SIG-M5 treated with dmso at 0.1 percent for 504 hours (cell line): ENCODE data around the gene ZNF146.
"Not testable (repeated sequence)": the region's sequence is repeated elsewhere in the genome, so short reads cannot be mapped to it uniquely, and the experiment has no call there.

Experiments
- DNase-seq: peaks from one replicate; lab custom pipeline; 2025; ENCODE audit not compliant: unreplicated experiment; lab: John Stamatoyannopoulos, UW

Gene ZNF146

DNA sequence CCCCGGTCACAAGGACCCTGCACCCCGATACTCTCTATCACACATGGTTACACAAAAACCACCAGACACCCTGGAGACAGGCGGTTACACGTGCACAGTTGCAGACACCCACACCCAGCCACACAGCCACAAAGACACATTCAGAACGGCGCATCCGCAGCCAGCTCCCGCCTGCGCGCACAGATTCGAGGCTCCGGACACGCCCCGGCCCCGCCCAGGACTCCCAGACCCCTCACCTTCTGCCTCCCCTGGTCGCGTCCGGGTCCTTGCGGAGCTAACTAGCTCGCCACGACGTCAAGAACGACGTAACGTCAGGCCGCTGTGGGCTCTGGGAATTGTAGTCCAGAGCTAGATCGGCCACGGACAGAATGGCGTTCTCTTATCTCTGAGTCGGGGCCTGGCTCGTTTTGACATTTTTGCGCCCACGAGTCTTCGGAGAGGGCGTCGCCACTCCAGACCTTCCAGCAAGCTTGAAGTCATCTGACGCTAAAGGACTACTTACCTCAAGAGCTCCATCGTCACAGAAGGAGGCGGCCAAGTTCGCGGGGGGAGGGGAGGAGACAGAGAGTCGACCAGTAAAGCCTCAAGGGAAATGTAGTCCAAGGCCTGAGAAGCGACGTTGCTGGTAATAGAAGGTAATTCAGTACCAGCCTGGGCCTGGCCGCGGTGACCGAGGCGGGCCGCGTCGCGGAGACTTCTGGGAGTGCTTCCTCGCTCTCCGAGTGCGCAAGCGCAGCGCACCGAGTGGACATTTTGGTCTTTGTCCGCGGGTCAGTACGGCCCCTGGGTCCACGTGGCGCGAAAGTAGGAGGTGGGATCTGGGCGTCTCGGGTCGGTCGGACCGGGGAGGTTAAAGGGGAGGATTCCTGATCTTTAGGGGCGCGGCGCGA, at the start of gene ZNF146, which contains the start of gene ZNF565:
ZNF146 (plus strand) TSS at position 721 of the 890 bp plus-strand sequence. CDS start 21,335 bp downstream, outside the sequence.
ZNF565 (minus strand) TSS at position 280 of the 890 bp plus-strand sequence. CDS start 12,680 bp downstream, outside the sequence.
- DNase-seq, result peak; percentile 98

- no peak for DNase-seq
Observed at GRCh38 chr19:36169084-36169760, 45.7 kb upstream of the ZNF146 start.

DNA sequence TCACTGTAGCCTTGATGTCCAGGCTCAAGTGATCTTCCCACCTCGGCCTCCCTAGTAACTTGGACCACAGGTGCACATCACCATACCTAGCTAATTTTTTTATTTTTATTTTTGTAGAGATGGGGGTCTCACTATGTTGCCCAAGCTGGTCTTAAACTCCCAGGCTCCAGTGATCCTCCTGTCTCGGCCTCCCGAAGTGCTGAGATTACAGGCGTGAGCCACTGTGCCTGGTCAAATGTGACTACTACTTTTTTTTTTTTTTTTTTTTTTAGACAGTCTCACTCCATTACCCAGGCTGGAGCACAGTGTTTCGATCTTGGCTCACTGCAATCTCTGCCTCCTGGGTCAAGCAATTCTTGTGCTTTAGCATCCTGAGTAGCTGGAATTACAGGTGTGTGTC, 42.1 kb upstream of the ZNF146 start:
- no peak for DNase-seq

GRCh38 chr19:36173846-36174245, 41.1 kb upstream of the ZNF146 start:
- DNase-seq, result not testable (repeated sequence)

DNA sequence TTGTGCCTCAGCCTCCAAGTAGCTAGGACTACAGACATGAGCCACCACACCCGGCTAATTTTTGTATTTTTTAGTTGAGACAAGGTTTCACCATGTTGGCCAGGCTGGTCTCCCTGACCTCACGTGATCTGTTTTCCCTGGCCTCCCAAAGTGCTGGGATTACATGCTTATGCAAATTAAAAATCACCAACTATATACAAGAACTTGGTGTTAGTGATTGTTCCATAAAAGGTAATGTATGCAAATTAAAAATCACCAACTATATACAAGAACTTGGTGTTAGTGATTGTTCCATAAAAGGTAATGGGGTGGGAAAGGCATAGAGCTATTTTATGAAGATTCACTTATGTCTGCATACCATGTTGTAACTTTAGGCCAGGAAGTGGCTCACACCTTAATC, 35.8 kb upstream of the ZNF146 start:
- DNase-seq, result not testable (repeated sequence)

DNA sequence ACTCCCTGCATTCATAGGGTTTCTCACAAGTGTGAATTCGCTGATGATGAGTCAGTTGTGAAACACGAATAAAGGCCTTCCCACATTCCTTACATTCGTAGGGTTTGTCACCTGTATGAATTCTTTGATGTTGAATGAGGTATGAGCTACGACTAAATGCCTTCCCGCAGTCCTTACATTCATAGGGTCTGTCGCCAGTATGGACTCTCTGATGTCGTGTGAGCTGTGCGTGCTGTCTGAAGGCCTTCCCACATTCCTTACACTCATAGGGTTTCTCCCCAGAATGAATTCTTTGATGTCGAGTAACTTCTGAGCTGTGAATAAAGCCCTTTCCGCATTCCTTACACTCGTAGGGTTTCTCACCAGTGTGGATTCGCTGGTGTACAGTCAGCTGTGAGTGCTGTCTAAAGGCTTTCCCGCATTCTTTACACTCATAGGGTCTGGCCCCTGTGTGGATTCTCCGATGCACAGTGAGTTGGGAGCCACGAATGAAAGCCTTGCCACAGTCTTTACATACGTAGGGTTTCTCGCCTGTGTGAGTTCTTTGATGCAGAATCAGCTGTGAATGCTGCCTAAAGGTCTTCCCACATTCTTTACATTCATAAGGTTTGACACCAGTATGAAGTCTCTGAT, 32.2 kb upstream of the ZNF146 start:
- DNase-seq, result no peak

- DNase-seq, result no peak
Observed at GRCh38 chr19:36183245-36183628, 31.7 kb upstream of the ZNF146 start.

DNA sequence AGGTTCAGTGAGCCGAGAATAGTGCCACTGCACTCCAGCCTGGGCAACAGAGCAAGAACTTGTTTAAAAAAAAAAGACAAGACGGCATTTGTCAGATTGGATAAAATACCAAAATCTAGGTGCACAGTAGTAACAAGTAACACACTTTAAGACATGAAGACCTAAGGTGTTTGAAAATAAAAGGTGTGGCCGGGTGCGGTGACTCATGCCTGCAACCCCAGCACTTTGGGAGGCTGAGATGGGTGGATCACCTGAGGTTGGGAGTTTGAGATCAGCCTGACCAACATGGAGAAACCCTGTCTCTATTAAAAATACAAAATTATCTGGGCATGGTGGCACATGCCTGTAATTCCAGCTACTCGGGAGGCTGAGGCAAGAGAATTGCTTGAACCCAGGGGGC, 28.2 kb upstream of the ZNF146 start:
- not testable (repeated sequence) for DNase-seq

GRCh38 chr19:36196249-36196648, 18.7 kb upstream of the ZNF146 start:
- DNase-seq, result no peak

- no peak for DNase-seq
Observed at GRCh38 chr19:36198119-36198518, 16.8 kb upstream of the ZNF146 start.

- DNase-seq, result no peak
Observed at GRCh38 chr19:36201684-36202083, 13.2 kb upstream of the ZNF146 start.

GRCh38 chr19:36203293-36203692, 11.6 kb upstream of the ZNF146 start:
- DNase-seq, result no peak

- peak; percentile 12 for DNase-seq
Observed at GRCh38 chr19:36207605-36208252, 7.2 kb upstream of the ZNF146 start.

DNA sequence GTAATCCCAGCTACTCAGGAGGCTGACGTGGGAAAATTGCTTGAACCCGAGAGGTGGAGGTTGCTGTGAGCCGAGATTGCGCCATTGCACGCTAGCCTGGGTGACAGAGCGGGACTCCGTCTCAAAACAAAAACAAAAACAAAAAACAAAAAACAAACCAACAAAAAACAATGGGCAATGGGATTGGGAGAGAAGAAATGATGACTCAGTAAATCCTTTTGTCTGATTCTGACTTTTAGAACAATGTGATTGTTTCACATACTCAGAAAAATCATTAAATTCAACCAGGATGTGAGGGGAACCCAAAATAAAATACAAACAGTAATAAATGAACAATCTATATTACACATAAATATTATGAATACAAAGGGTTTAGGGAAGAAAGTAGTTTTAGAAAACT, 5.5 kb upstream of the ZNF146 start:
- DNase-seq, result no peak

DNA sequence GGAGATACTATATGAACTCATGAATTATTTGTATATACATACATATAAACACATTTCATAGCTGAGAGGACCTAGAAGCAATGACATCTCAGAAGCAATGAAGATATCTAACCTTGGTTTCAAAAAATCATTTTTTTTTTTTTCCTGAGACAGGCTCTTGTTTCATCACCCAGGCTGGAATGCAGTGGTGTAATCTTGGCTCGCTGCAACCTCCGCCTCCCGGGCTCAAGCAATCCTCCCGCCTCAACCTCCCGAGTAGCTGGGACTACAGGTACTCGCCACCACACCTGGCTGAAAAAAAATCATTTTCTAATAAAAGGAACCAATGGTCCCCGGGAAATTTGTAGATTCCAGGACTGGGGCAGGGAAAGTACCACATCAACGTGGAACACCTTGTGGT, 4.4 kb upstream of the ZNF146 start:
- DNase-seq, result no peak

- DNase-seq, result no peak
Observed at GRCh38 chr19:36212895-36213294, 2.0 kb upstream of the ZNF146 start.

DNA sequence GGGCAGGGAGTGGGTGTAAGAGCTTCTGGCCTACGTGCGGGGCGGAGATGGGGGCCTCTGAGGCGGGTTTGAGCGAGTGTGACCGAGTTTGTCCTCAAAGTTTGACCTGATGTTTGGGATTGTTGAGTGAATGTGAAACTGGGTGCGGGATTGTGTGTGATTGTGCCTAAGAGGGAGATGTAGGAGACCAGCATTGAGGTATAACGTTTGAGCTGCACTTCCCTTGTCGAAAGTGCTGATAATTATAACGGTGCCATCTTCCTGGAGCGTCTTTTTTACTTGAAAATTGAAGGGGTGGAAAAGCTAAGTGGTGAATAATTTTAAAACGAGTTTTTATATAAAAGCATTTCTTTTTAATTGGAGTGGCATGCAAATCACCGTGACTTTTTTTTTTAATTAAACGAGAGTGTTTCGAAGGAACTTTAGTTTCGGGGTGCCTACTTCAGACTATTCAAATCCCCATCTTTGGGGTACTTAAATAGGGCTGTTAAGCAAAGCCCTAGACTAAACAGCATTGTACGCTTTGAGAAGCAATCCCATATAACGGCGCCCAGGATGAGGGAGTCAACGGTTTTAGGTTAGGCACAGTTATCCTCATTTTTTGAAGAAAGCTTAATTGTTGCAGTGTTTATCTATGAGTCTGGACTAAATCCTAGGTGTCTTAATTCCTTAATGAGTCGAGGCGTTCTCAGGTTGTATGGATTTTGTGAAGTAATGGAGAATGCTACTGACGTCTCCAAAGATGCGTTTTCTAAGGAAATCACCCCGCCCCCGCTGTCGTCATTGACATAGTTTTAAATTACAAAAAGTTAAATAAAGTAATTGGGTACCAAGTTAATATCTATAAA, 594 bp downstream of the ZNF146 start:
- DNase-seq, result peak; percentile 60

- DNase-seq, result no peak
Observed at GRCh38 chr19:36221474-36221873, 6.6 kb downstream of the ZNF146 start.

DNA sequence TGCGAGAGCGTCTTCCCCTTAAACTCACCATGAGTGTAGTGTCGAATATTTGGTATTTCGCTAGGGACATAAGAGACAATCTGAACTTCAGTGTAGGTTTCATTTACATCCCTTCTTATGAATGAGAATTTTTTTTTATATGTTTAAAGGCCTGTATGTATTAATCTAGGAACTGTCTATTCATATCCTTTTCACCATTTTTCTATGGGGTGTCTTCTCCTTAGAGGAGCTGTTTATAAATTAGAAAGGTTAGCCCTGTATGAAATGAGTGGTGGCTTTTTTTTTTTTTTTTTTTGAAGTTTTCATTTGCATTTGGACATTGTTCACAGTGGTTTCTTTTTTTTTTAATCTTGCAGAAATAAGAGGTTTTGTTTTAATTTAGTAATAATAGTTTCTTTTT, 7.6 kb downstream of the ZNF146 start:
- DNase-seq, result no peak

DNA sequence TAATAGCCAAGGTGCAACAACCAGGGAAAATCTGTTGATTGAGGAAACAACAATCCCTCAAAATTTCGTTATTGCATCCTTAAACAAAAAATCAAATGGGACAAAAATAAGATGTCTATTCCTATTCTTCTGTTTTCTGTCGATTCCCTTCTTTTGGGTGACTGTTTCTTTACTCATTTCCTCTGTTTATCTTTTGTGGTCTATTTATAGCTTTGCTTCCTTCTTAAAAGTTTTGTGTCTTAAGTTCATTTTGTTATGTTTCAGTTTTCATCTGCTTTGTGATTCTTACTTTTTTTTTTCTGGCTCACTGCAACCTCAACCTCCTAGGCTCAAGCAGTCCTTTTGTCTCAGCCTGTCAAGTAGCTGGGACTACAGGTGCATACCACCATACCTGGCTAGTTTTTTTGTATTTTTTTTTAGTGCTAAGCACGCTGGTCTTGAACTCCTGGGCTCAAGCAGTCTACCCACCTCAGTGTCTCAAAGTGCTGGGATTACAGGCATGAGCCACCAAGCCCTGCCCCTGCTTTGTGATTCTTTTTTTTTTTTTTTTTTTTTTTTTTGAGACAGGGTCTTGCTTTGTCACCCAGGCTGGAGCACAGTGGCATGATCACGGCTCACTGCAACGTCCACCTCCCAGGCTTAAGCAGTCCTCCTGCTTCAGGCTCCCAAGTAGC, 10.4 kb downstream of the ZNF146 start:
- DNase-seq, result no peak
